ENCODE data around the gene DIMT1. TPM values are rescaled to one million over a fixed set of nuclear protein-coding genes. Genes with fewer than 3 reads are reported as not detected.

The DIMT1 gene
- total RNA-seq, 1 donor from 2014 or later = 23.4 TPM

DNA sequence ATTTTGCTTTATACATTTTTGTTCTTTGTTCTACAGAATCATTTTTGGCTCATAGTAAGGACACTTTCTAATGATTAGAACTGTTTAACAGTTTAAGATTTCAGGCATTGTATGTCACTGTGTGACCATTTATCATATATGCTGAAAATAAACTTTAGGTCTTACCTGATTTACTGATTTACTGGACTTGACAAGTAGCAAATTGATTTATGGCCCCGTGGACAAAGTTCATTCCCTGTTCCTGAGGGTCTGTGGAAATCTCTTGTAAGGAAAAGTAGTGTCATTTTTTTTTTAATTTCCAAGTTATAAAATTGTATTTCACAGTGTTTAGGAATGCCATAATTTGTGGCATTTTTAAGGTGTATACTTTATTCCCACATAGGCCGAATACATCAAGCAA, 57.0 kb downstream of the DIMT1 start:
- Histone ChIP-seq H3K4me3 (ENCODE audit: low read depth, low read length) (no peak overlapping the region), H3K27me3 (ENCODE audit: control insufficient read depth, insufficient read depth, low read length) (no peaks in the 10 kb centered on the region), H3K36me3 (ENCODE audit: control insufficient read depth, insufficient read depth, low read length) (no peaks in the 10 kb centered on the region)
- DNase-seq (ENCODE audit: low read depth) = no peak
- TF ChIP-seq, protein P1, sequence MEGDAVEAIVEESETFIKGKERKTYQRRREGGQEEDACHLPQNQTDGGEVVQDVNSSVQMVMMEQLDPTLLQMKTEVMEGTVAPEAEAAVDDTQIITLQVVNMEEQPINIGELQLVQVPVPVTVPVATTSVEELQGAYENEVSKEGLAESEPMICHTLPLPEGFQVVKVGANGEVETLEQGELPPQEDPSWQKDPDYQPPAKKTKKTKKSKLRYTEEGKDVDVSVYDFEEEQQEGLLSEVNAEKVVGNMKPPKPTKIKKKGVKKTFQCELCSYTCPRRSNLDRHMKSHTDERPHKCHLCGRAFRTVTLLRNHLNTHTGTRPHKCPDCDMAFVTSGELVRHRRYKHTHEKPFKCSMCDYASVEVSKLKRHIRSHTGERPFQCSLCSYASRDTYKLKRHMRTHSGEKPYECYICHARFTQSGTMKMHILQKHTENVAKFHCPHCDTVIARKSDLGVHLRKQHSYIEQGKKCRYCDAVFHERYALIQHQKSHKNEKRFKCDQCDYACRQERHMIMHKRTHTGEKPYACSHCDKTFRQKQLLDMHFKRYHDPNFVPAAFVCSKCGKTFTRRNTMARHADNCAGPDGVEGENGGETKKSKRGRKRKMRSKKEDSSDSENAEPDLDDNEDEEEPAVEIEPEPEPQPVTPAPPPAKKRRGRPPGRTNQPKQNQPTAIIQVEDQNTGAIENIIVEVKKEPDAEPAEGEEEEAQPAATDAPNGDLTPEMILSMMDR (IDR thresholded peaks at IDR 0.05; ENCODE audit: insufficient read depth, low read length, poor library complexity, severe bottlenecking) = no peak

DNA sequence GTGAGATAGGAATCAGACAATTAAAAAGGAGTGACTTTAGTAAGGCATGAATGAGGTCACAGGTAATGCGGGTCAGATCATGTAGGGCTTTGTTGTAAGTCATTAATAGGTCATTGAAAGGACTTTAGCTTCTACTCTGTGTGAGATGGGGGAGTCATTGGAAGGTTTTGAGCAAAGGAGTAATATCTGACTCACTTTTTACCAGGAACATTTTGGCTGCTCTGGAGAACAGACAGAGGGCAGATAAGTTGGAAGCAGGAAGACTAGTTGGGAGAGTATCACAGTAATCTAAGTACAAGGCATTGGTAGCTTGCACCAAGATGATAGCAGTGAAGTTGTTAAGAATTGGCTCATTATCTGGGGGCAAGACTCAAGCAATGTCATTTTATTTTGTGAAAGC, 60.3 kb downstream of the DIMT1 start:
- DNase-seq (ENCODE audit: low read depth) = no peak
- TF ChIP-seq, protein P1 (IDR thresholded peaks at IDR 0.05; ENCODE audit: insufficient read depth, low read length, poor library complexity, severe bottlenecking) = no peak
- H3K27me3 ChIP-seq (ENCODE audit: control insufficient read depth, insufficient read depth, low read length) = no peaks in the 10 kb centered on the region
- no peak overlapping the region for H3K4me3 ChIP-seq (ENCODE audit: low read depth, low read length)
- H3K36me3 ChIP-seq (ENCODE audit: control insufficient read depth, insufficient read depth, low read length) = no peaks in the 10 kb centered on the region

DNA sequence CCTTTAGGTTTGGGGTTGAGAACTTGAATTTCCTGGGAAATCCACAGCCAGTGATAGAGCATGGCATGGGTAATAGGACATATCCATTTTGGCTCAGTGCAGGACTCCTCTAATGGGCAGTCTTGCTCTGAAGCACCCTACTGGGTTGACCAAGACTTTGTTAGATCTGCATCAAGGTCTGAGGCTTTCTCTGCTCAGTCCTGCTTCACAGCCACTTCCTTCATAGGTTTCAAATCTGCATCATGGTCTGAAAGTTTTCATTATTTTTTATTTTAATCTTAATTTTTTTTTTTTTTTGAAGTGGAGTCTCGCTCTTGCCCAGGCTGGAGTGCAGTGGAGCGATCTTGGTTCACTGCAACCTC, 61.2 kb downstream of the DIMT1 start:
- TF ChIP-seq, protein P1 (IDR thresholded peaks at IDR 0.05; ENCODE audit: insufficient read depth, low read length, poor library complexity, severe bottlenecking) = no peak
- H3K27me3 ChIP-seq (ENCODE audit: control insufficient read depth, insufficient read depth, low read length) = no peaks in the 10 kb centered on the region
- no peaks in the 10 kb centered on the region for H3K36me3 ChIP-seq (ENCODE audit: control insufficient read depth, insufficient read depth, low read length)
- DNase-seq (ENCODE audit: low read depth) = no peak
- H3K4me3 ChIP-seq (ENCODE audit: low read depth, low read length) = no peak overlapping the region

DNA sequence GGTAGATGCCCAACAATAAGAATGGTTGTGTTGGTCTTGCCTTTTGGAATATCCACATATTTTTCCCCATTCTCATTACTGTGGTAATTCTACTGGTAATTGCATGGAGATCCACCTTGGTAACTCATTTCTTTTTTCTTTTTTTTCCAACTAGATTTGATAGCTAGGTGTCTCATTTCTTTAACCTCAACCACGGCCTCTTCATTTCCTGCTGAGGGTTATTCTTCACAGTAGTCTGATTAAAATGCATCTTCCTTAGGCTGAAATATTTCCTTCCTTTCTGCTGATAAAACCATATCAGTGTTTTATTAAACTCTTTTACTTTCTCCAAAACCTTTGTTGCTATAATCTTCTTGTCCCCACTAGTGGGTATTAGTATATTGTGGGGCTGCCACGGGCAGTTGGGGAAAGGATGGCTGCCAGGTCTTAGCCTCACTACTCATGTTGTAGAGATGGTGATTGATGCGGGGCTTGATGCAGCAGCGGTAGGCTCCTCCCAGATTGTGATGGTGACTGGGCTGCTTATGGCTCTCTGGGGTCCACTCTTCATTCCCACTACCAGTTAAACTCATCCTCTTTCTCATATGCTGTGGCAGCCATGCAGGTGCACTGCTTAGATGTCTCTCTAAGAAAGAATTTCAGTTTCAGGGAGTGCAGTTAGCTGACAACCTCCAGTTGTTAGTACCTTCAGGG, 61.8 kb downstream of the DIMT1 start:
- no peaks in the 10 kb centered on the region for H3K36me3 ChIP-seq (ENCODE audit: control insufficient read depth, insufficient read depth, low read length)
- no peaks in the 10 kb centered on the region for H3K27me3 ChIP-seq (ENCODE audit: control insufficient read depth, insufficient read depth, low read length)
- TF ChIP-seq, protein P1 (IDR thresholded peaks at IDR 0.05; ENCODE audit: insufficient read depth, low read length, poor library complexity, severe bottlenecking) = no peak
- no peak overlapping the region for H3K4me3 ChIP-seq (ENCODE audit: low read depth, low read length)
- no peak for DNase-seq (ENCODE audit: low read depth)

DNA sequence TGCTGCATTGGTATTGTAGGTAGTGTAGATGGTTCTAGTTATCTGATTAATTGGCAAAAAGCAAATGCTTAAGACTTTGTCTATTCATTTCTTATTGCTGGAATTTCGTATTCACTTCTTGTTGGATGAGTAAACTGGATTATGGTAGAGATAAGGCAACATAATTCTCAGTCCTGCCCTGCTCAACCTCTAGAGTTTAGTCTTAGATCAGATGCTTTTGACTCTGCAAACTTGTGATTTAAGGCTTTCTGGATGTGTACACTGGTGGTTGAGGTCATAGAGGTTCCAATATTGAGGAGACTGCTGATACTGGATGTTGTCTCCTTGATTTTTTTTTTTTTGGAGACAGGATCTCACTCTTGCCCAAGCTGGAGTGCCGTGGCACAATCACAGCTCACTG, 62.7 kb downstream of the DIMT1 start:
- TF ChIP-seq, protein P1 (IDR thresholded peaks at IDR 0.05; ENCODE audit: insufficient read depth, low read length, poor library complexity, severe bottlenecking) = no peak
- Histone ChIP-seq H3K27me3 (ENCODE audit: control insufficient read depth, insufficient read depth, low read length) (no peaks in the 10 kb centered on the region), H3K36me3 (ENCODE audit: control insufficient read depth, insufficient read depth, low read length) (no peaks in the 10 kb centered on the region), H3K4me3 (ENCODE audit: low read depth, low read length) (no peak overlapping the region)
- no peak for DNase-seq (ENCODE audit: low read depth)

DNA sequence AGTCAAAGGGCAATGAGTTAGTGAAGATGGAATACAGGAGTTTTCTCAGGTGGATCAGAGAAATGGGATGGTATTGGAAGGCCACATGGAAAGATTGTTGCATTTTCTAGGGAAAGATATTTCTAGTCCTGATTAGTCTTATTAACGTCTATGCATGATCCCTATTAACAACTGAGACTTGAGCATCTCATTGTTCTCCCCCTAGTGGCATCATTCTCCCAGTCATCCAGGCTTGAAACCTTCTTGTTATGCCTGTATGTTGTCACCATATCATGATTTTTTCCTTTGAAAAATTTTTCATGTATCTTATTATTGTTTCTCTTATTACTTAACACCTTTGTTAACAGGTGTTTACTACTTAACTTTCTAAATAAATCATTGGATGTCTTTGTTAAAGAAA, 63.3 kb downstream of the DIMT1 start:
- DNase-seq (ENCODE audit: low read depth) = no peak
- no peaks in the 10 kb centered on the region for H3K36me3 ChIP-seq (ENCODE audit: control insufficient read depth, insufficient read depth, low read length)
- H3K4me3 ChIP-seq (ENCODE audit: low read depth, low read length) = no peak overlapping the region
- TF ChIP-seq, protein P1 (IDR thresholded peaks at IDR 0.05; ENCODE audit: insufficient read depth, low read length, poor library complexity, severe bottlenecking) = peak; percentile 22
- H3K27me3 ChIP-seq (ENCODE audit: control insufficient read depth, insufficient read depth, low read length) = no peaks in the 10 kb centered on the region

All from kidney epithelial cell (primary cell).